ENCODE measurements around the gene ZNF331.
"Not testable (repeated sequence)": the region's sequence is repeated elsewhere in the genome, so short reads cannot be mapped to it uniquely, and the experiment has no call there.

Gene ZNF331

GRCh38 chr19:53537521-53538377 is at the start of gene ZNF331:
Gene ZNF331 (plus strand): TSS chr19:53538145. CDS start chr19:53569377, 31,232 bp downstream.
- peak; percentile 80 for DNase-seq

GRCh38 chr19:53492153-53492552 is 45.8 kb upstream of the ZNF331 start:
- no peak for DNase-seq

GRCh38 chr19:53497311-53498023 is 40.5 kb upstream of the ZNF331 start:
- DNase-seq = not testable (repeated sequence)

GRCh38 chr19:53498024-53498395 is 39.9 kb upstream of the ZNF331 start:
- not testable (repeated sequence) for DNase-seq

- DNase-seq = not testable (repeated sequence)
Measured at GRCh38 chr19:53503151-53503550, 34.8 kb upstream of the ZNF331 start.

- not testable (repeated sequence) for DNase-seq
Measured at GRCh38 chr19:53503671-53504364, 34.1 kb upstream of the ZNF331 start.

- DNase-seq = not testable (repeated sequence)
Measured at GRCh38 chr19:53504365-53504703, 33.6 kb upstream of the ZNF331 start.

- no peak for DNase-seq
Measured at GRCh38 chr19:53504885-53505284, 33.1 kb upstream of the ZNF331 start.

- no peak for DNase-seq
Measured at GRCh38 chr19:53506728-53507127, 31.2 kb upstream of the ZNF331 start.

GRCh38 chr19:53507523-53508442 is 30.2 kb upstream of the ZNF331 start:
- DNase-seq = no peak

GRCh38 chr19:53509443-53509842 is 28.5 kb upstream of the ZNF331 start:
- no peak for DNase-seq

GRCh38 chr19:53509845-53510244 is 28.1 kb upstream of the ZNF331 start:
- DNase-seq = no peak

- DNase-seq = no peak
Measured at GRCh38 chr19:53511357-53511756, 26.6 kb upstream of the ZNF331 start.

- DNase-seq = peak; percentile 61
Measured at GRCh38 chr19:53511933-53512374, 26.0 kb upstream of the ZNF331 start.

- not testable (repeated sequence) for DNase-seq
Measured at GRCh38 chr19:53515047-53515446, 22.9 kb upstream of the ZNF331 start.

- DNase-seq = no peak
Measured at GRCh38 chr19:53517114-53517741, 20.7 kb upstream of the ZNF331 start.

GRCh38 chr19:53518121-53518520 is 19.8 kb upstream of the ZNF331 start:
- no peak for DNase-seq

- DNase-seq = no peak
Measured at GRCh38 chr19:53518716-53519115, 19.2 kb upstream of the ZNF331 start.

GRCh38 chr19:53519446-53519845 is 18.5 kb upstream of the ZNF331 start:
- no peak for DNase-seq

GRCh38 chr19:53520163-53520546 is 17.8 kb upstream of the ZNF331 start:
- no peak for DNase-seq

GRCh38 chr19:53520547-53521372 is 17.2 kb upstream of the ZNF331 start:
- DNase-seq = peak; percentile 95

Measured in inflammatory macrophage treated with lipopolysaccharide for 4 hours (primary cell).